Mesothelial cell of epicardium (in vitro differentiated cells): ENCODE measurements around the gene AMT. TPM values are rescaled to one million over a fixed set of nuclear protein-coding genes. Genes with fewer than 3 reads are reported as not detected.

ENCODE experiments used
- DNase-seq, 2 experiments: peaks; one replicate each; pipeline ENCODE4 v3.0.0; 2021; ENCODE audit warnings: low spot score in 2 of 2; ENCODE audit not compliant: unreplicated experiment in 2 of 2
- H3K27ac Mint-ChIP-seq: 2 replicates; pipeline ENCODE4 v1.8.0; 2021; ENCODE audit warnings: mixed read lengths
- H3K27me3 Mint-ChIP-seq: 2 replicates; pipeline ENCODE4 v1.8.0; 2021; ENCODE audit warnings: low read depth, mixed read lengths
- H3K36me3 Mint-ChIP-seq: 2 replicates; pipeline ENCODE4 v1.8.0; 2021; ENCODE audit warnings: mixed read lengths
- H3K4me1 Mint-ChIP-seq: 2 replicates; pipeline ENCODE4 v1.8.0; 2021; ENCODE audit warnings: mixed read lengths
- H3K4me3 Mint-ChIP-seq: 2 replicates; pipeline ENCODE4 v1.8.0; 2021; ENCODE audit warnings: mild to moderate bottlenecking, moderate library complexity, mixed read lengths
- H3K9me3 Mint-ChIP-seq: 2 replicates; pipeline ENCODE4 v1.8.0; 2021; ENCODE audit warnings: mixed read lengths
- CTCF ChIP-seq: fragments of 200-600 bp; sonication (generic); IDR thresholded peaks from one replicate; pipeline ENCODE4 v1.5.0; 2021; ENCODE audit warnings: antibody characterized with exemption; ENCODE audit not compliant: unreplicated experiment
- total RNA-seq: library from RNA; stranded (reverse); gene quantifications from 3 replicates; pipeline ENCODE4 v1.2.1, GENCODE V29; 2021

Gene AMT
- total RNA-seq, 1 donor from 2014 or later: 33.4 TPM

- no peaks in the 10 kb centered on the region for H3K9me3 Mint-ChIP-seq
- no peak for TF ChIP-seq CTCF
- no peaks in the 10 kb centered on the region for H3K36me3 Mint-ChIP-seq
- H3K4me3 Mint-ChIP-seq: peak within 1 kb of the TSS; percentile 92
- no peaks in the 10 kb centered on the region for H3K27me3 Mint-ChIP-seq
- peak; percentile 96 for DNase-seq
- peaks cover 37% of the 10 kb centered on the region for H3K4me1 Mint-ChIP-seq
- peak within 1 kb of the TSS; percentile 97 for H3K27ac Mint-ChIP-seq
Observed at GRCh38 chr3:49411968-49412631, 10.2 kb downstream of the AMT start, which contains the start of the genes RHOA and TCTA. Gene RHOA (minus strand): TSS chr3:49411976. CDS start chr3:49375589, 36,387 bp downstream. Gene TCTA (plus strand): TSS chr3:49412423. CDS start chr3:49412427, 4 bp downstream.

GRCh38 chr3:49411535-49411967, 10.7 kb downstream of the AMT start:
- no peak for TF ChIP-seq CTCF
- peak; percentile 35 to 69 for DNase-seq
- peaks cover 39% of the 10 kb centered on the region for H3K4me1 Mint-ChIP-seq
- peak overlapping the region; percentile 91 for H3K27ac Mint-ChIP-seq
- H3K9me3 Mint-ChIP-seq: no peaks in the 10 kb centered on the region
- H3K27me3 Mint-ChIP-seq: no peaks in the 10 kb centered on the region
- no peaks in the 10 kb centered on the region for H3K36me3 Mint-ChIP-seq
- peak overlapping the region; percentile 92 for H3K4me3 Mint-ChIP-seq

- peak overlapping the region; percentile 92 for H3K4me3 Mint-ChIP-seq
- no peaks in the 10 kb centered on the region for H3K36me3 Mint-ChIP-seq
- no peak for DNase-seq
- TF ChIP-seq CTCF: no peak
- peak overlapping the region; percentile 97 for H3K27ac Mint-ChIP-seq
- peaks cover 41% of the 10 kb centered on the region for H3K4me1 Mint-ChIP-seq
- no peaks in the 10 kb centered on the region for H3K27me3 Mint-ChIP-seq
- H3K9me3 Mint-ChIP-seq: no peaks in the 10 kb centered on the region
Observed at GRCh38 chr3:49410846-49411534, 11.3 kb downstream of the AMT start.

GRCh38 chr3:49410066-49410845, 12.0 kb downstream of the AMT start:
- H3K36me3 Mint-ChIP-seq: no peaks in the 10 kb centered on the region
- peaks cover 42% of the 10 kb centered on the region for H3K4me1 Mint-ChIP-seq

More at GRCh38 chr3:49410066-49410845, 12.0 kb downstream of the AMT start:
- H3K4me3 Mint-ChIP-seq: peak overlapping the region; percentile 92
- no peaks in the 10 kb centered on the region for H3K27me3 Mint-ChIP-seq
- H3K9me3 Mint-ChIP-seq: no peaks in the 10 kb centered on the region
- no peak for DNase-seq
- peak overlapping the region; percentile 97 for H3K27ac Mint-ChIP-seq
- no peak for TF ChIP-seq CTCF
